Right lobe of liver (tissue), 4 donors: ENCODE measurements around the gene ZFYVE9.

Source experiments
- POLR2A ChIP-seq: fragments of 450-650 bp; IDR thresholded peaks from one replicate; pipeline ENCODE4 v1.6.1; 2017; ENCODE audit warnings: antibody characterized with exemption, mild to moderate bottlenecking
- TF ChIP-seq, protein P1 (sequence below), 4 donors: fragments of 200-600 bp in 3 of 4; fragments of 450-650 bp in 1 of 4; IDR thresholded peaks; one replicate each; pipeline versions ENCODE4 v1.5.1 to v1.8.0; 2016 to 2022; ENCODE audit warnings: antibody characterized with exemption in 4 of 4, mild to moderate bottlenecking in 2 of 4
- donor health status: DM: no; HTN: no; CAD: no.
- donor health status: DM: no; HTN: no; CAD: no.
- donor health status: DM: no; HTN: yes; CAD: no.

DNA sequence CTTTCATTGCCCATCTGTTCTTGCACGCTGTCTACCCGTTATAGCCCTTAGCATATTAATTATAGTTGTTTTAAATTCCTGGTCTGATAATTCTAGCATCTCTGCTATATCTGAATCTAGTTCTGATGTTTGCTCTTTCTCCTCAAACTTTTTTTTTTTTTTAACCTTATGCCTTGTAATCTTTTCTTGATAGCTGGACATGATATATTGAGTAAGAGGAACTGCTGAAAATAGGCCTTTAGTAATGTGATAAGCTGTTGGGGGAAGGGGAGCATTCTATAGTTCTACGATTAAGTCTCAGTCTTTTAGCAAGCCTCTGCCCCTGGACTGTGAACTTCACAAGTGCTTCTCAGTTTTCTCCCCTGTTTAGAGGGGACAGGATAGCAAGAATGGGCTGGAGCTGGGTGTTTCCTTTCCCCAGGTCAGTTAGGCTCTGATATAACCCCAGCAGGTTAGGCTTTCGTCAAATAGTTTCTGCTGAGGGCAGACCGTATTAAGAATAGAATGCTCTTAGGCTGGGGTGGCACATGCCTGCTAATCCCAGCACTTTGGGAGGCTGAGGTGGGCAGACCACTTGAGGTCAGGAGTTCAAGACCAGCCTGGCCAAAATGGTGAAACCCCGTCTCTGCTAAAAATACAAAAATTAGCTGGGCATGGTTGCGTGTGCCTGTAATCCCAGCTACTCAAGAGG lies 62.2 kb downstream of the ZFYVE9 start:
- TF ChIP-seq, protein P1, sequence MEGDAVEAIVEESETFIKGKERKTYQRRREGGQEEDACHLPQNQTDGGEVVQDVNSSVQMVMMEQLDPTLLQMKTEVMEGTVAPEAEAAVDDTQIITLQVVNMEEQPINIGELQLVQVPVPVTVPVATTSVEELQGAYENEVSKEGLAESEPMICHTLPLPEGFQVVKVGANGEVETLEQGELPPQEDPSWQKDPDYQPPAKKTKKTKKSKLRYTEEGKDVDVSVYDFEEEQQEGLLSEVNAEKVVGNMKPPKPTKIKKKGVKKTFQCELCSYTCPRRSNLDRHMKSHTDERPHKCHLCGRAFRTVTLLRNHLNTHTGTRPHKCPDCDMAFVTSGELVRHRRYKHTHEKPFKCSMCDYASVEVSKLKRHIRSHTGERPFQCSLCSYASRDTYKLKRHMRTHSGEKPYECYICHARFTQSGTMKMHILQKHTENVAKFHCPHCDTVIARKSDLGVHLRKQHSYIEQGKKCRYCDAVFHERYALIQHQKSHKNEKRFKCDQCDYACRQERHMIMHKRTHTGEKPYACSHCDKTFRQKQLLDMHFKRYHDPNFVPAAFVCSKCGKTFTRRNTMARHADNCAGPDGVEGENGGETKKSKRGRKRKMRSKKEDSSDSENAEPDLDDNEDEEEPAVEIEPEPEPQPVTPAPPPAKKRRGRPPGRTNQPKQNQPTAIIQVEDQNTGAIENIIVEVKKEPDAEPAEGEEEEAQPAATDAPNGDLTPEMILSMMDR (IDR thresholded peaks at IDR 0.05) = no peak
- TF ChIP-seq POLR2A = no peak
